ENCODE measurements around the gene MARCHF3.
"Not testable (repeated sequence)": the region's sequence is repeated elsewhere in the genome, so short reads cannot be mapped to it uniquely, and the experiment has no call there.

Gene MARCHF3

GRCh38 chr5:126839407-126839806 lies 191.0 kb downstream of the MARCHF3 start:
- DNase-seq, result not testable (repeated sequence)

DNA sequence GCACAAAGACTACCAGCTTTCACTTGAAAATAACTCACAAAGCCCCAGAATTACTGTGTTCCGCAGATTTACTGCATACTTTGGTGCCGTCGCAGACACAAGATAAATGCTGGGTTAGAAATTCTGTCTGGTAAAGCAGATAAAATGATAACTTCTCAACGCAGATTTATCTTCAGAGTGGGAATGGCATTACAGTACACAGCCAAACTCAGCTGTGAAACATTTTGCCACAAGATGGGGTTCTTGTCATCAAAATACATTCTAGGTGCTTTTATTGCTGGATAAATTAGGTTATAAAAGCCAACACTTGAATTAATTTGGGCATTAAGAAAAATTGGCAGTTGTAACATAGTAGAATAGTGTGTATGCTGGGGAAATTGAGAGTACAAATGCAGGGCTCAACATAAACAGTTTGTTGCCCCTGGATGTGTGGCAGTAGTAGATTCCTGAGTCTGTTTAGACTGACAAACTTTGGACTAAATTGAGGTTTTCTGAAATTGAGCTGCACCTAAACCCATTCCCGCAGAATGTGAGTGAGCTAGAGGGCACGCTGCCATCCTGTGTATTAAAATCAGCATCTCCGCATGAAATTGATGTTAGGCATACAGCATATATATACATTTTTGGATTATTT lies 192.3 kb downstream of the MARCHF3 start:
- no peak for DNase-seq

DNA sequence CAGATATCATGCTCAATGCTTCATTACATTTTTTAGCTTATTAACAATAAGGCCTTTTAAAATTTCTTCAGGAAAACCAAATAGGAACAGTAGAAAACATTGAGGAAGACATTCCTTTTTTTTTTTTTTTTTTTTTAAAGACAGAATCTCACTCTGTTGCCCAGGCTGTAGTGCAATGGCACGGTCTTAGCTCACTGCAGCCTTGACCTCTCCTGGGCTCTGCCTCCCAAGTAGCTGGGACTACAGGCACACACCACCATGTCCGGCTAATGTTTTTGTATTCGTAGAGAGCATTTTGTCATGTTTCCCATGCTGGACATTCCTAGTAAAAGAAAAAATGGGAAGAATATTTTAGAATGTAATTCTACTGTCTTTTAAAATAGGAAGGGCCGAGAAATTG lies 193.1 kb downstream of the MARCHF3 start:
- no peak for DNase-seq

- DNase-seq, result no peak
These were observed 193.6 kb downstream of the MARCHF3 start for GRCh38 chr5:126836778-126837177.

- DNase-seq, result no peak
These were observed 199.2 kb downstream of the MARCHF3 start for GRCh38 chr5:126831156-126831555.

DNA sequence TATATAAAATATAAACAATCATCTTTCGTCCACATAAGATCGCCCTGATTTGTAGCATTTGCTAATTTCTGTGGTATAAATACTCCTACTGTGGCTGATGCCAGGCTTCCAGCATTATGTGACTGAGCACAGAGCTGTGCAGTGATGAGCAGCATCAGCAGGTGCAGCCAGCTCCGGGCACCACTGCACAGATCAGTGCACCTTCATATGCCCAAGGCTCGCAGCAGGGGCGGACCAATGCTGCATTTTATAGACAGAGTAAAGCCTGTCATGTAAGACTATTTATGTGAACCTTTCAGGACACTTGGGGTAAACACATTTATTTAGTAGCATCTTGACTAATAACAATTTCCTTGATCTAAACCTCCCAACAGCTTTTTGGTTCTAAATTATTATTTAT lies 200.3 kb downstream of the MARCHF3 start:
- no peak for DNase-seq

DNA sequence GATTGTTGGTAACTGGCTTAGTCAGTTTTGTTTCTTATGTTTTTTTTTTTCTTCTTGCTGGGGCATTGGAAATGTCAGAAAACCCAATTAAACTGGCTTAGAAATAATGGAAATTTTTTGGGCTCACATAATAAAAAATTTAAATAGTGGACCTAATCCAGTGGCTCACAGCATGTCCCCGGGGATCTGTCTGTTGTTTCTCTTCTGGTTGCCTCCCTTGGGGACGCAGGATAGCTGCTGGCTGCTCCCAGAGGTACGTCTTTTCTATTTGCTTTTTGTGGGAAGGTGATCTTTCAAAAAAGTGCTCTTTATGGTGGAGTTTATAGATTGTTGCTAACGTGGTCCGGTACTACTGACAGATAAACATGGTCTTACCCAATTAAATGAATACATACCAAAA lies 201.3 kb downstream of the MARCHF3 start:
- no peak for DNase-seq

DNA sequence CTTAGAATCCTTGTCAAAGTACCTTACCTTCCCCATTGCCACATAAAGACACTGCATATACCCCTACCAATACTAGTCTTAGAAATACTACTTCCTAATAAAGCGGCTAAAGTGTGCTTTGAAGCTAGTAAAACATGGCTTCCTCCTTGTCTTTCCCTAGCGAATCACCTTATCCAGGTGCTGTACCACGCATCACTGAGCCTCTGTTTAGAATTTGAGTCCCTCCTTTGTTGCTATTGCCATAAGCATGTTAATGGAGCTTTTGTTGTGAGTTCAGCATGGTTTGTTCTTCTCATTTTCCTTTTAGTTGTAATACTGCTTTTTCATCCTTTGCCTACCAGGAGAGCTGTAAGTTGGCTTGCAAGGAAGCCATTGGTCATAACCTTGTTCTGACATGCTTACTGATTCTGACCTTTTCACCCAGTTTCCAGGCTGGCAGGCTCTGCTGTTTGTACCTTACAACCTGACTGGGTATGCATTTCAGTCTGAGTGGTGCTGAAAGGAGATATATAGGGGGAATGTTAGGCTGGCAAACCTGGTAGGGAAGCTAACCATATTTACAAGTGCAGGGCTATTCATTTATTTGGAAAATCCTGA lies 203.6 kb downstream of the MARCHF3 start:
- no peak for DNase-seq

- DNase-seq, result no peak
These were observed 211.1 kb downstream of the MARCHF3 start for GRCh38 chr5:126819253-126819652.

- no peak for DNase-seq
These were observed 211.6 kb downstream of the MARCHF3 start for GRCh38 chr5:126818736-126819135.
